Measurements from ENCODE around the gene FDX2.
"Not testable (repeated sequence)": the region's sequence is repeated elsewhere in the genome, so short reads cannot be mapped to it uniquely, and the experiment has no call there.

Gene FDX2

GRCh38 chr19:10288662-10289166 is 27.1 kb downstream of the FDX2 start:
- Histone ChIP-seq H3K4me3 (ENCODE audit: extremely low read depth, insufficient read depth, low read length, poor library complexity, severe bottlenecking) (peak overlapping the region; percentile 24), H3K27ac (ENCODE audit: low read depth, low read length, severe bottlenecking) (no peak overlapping the region), H3K9me3 (ENCODE audit: control insufficient read depth, low read length) (no peaks in the 10 kb centered on the region), H3K36me3 (ENCODE audit: control insufficient read depth, insufficient read depth, low read length) (no peaks in the 10 kb centered on the region), H3K4me1 (ENCODE audit: control insufficient read depth, insufficient read depth, low read length, poor library complexity, severe bottlenecking) (peaks cover 14% of the 10 kb centered on the region)
- WGBS, 2 experiments (ENCODE audit: insufficient coverage in 2 of 2) = 3 to 6% methylated on average over 13 to 16 of the region's 23 CpGs

- H3K9me3 ChIP-seq (ENCODE audit: control insufficient read depth, low read length) = no peaks in the 10 kb centered on the region
- H3K36me3 ChIP-seq (ENCODE audit: control insufficient read depth, insufficient read depth, low read length) = no peaks in the 10 kb centered on the region
- 9% methylated on average over 49 to 51 of the region's 59 CpGs for WGBS, 2 experiments (ENCODE audit: insufficient coverage in 2 of 2)
- peak within 1 kb of the TSS; percentile 24 for H3K4me3 ChIP-seq (ENCODE audit: extremely low read depth, insufficient read depth, low read length, poor library complexity, severe bottlenecking)
- no peak within 1 kb of the TSS for H3K27ac ChIP-seq (ENCODE audit: low read depth, low read length, severe bottlenecking)
- peaks cover 14% of the 10 kb centered on the region for H3K4me1 ChIP-seq (ENCODE audit: control insufficient read depth, insufficient read depth, low read length, poor library complexity, severe bottlenecking)
Observed at GRCh38 chr19:10286803-10287737, 28.7 kb downstream of the FDX2 start, which contains the start of gene ICAM4. Gene ICAM4, plus strand, starts transcription at chr19:10286955. Its CDS starts 58 bp downstream, at chr19:10287013.

- WGBS, 2 experiments (ENCODE audit: insufficient coverage in 2 of 2) = 88 to 100% methylated on average over 1 to 3 of the region's 4 CpGs
- Histone ChIP-seq H3K9me3 (ENCODE audit: control insufficient read depth, low read length) (no peaks in the 10 kb centered on the region), H3K27ac (ENCODE audit: low read depth, low read length, severe bottlenecking) (no peak overlapping the region), H3K4me3 (ENCODE audit: extremely low read depth, insufficient read depth, low read length, poor library complexity, severe bottlenecking) (no peak overlapping the region), H3K36me3 (ENCODE audit: control insufficient read depth, insufficient read depth, low read length) (no peaks in the 10 kb centered on the region), H3K4me1 (ENCODE audit: control insufficient read depth, insufficient read depth, low read length, poor library complexity, severe bottlenecking) (peaks cover 2% of the 10 kb centered on the region)
Observed at GRCh38 chr19:10285393-10285792, 30.4 kb downstream of the FDX2 start.

- Histone ChIP-seq H3K9me3 (ENCODE audit: control insufficient read depth, low read length) (no peaks in the 10 kb centered on the region), H3K4me3 (ENCODE audit: extremely low read depth, insufficient read depth, low read length, poor library complexity, severe bottlenecking) (no peak overlapping the region), H3K27ac (ENCODE audit: low read depth, low read length, severe bottlenecking) (no peak overlapping the region), H3K36me3 (ENCODE audit: control insufficient read depth, insufficient read depth, low read length) (no peaks in the 10 kb centered on the region), H3K4me1 (ENCODE audit: control insufficient read depth, insufficient read depth, low read length, poor library complexity, severe bottlenecking) (no peaks in the 10 kb centered on the region)
- 96 to 99% methylated on average over 13 of the region's 13 CpGs for WGBS, 2 experiments (ENCODE audit: insufficient coverage in 2 of 2)
Observed at GRCh38 chr19:10284960-10285278, 30.9 kb downstream of the FDX2 start.

- Histone ChIP-seq H3K36me3 (ENCODE audit: control insufficient read depth, insufficient read depth, low read length) (no peaks in the 10 kb centered on the region), H3K9me3 (ENCODE audit: control insufficient read depth, low read length) (no peaks in the 10 kb centered on the region), H3K27ac (ENCODE audit: low read depth, low read length, severe bottlenecking) (no peak overlapping the region), H3K4me1 (ENCODE audit: control insufficient read depth, insufficient read depth, low read length, poor library complexity, severe bottlenecking) (no peaks in the 10 kb centered on the region), H3K4me3 (ENCODE audit: extremely low read depth, insufficient read depth, low read length, poor library complexity, severe bottlenecking) (no peak overlapping the region)
- 95% methylated on average over 30 to 32 of the region's 34 CpGs for WGBS, 2 experiments (ENCODE audit: insufficient coverage in 2 of 2)
Observed at GRCh38 chr19:10284065-10284959, 31.5 kb downstream of the FDX2 start.

- Histone ChIP-seq H3K27ac (ENCODE audit: low read depth, low read length, severe bottlenecking) (no peak overlapping the region), H3K36me3 (ENCODE audit: control insufficient read depth, insufficient read depth, low read length) (no peaks in the 10 kb centered on the region), H3K4me3 (ENCODE audit: extremely low read depth, insufficient read depth, low read length, poor library complexity, severe bottlenecking) (no peak overlapping the region), H3K4me1 (ENCODE audit: control insufficient read depth, insufficient read depth, low read length, poor library complexity, severe bottlenecking) (no peaks in the 10 kb centered on the region), H3K9me3 (ENCODE audit: control insufficient read depth, low read length) (no peaks in the 10 kb centered on the region)
- WGBS, 2 experiments (ENCODE audit: insufficient coverage in 2 of 2) = 78 to 87% methylated on average over 17 to 19 of the region's 23 CpGs
Observed at GRCh38 chr19:10283301-10284064, 32.3 kb downstream of the FDX2 start.

- 81 to 98% methylated on average over 4 to 5 of the region's 5 CpGs for WGBS, 2 experiments (ENCODE audit: insufficient coverage in 2 of 2)
- H3K36me3 ChIP-seq (ENCODE audit: control insufficient read depth, insufficient read depth, low read length); H3K27ac ChIP-seq (ENCODE audit: low read depth, low read length, severe bottlenecking): not testable (repeated sequence)
Observed at GRCh38 chr19:10282043-10282442, 33.8 kb downstream of the FDX2 start.

GRCh38 chr19:10279737-10280442 is 35.9 kb downstream of the FDX2 start:
- 91 to 94% methylated on average over 4 to 5 of the region's 5 CpGs for WGBS, 2 experiments (ENCODE audit: insufficient coverage in 2 of 2)
- no peaks in the 10 kb centered on the region for H3K36me3 ChIP-seq (ENCODE audit: control insufficient read depth, insufficient read depth, low read length)
- no peaks in the 10 kb centered on the region for H3K9me3 ChIP-seq (ENCODE audit: control insufficient read depth, low read length)
- no peak overlapping the region for H3K27ac ChIP-seq (ENCODE audit: low read depth, low read length, severe bottlenecking)
- H3K4me3 ChIP-seq (ENCODE audit: extremely low read depth, insufficient read depth, low read length, poor library complexity, severe bottlenecking) = no peak overlapping the region
- no peaks in the 10 kb centered on the region for H3K4me1 ChIP-seq (ENCODE audit: control insufficient read depth, insufficient read depth, low read length, poor library complexity, severe bottlenecking)

More at GRCh38 chr19:10282043-10282442, 33.8 kb downstream of the FDX2 start:
- H3K4me3 ChIP-seq (ENCODE audit: extremely low read depth, insufficient read depth, low read length, poor library complexity, severe bottlenecking); H3K4me1 ChIP-seq (ENCODE audit: control insufficient read depth, insufficient read depth, low read length, poor library complexity, severe bottlenecking); H3K9me3 ChIP-seq (ENCODE audit: control insufficient read depth, low read length): not testable (repeated sequence)

- Histone ChIP-seq H3K9me3 (ENCODE audit: control insufficient read depth, low read length) (no peaks in the 10 kb centered on the region), H3K36me3 (ENCODE audit: control insufficient read depth, insufficient read depth, low read length) (no peaks in the 10 kb centered on the region), H3K27ac (ENCODE audit: low read depth, low read length, severe bottlenecking) (no peak overlapping the region), H3K4me1 (ENCODE audit: control insufficient read depth, insufficient read depth, low read length, poor library complexity, severe bottlenecking) (no peaks in the 10 kb centered on the region), H3K4me3 (ENCODE audit: extremely low read depth, insufficient read depth, low read length, poor library complexity, severe bottlenecking) (no peak overlapping the region)
- WGBS, 2 experiments (ENCODE audit: insufficient coverage in 2 of 2) = 92 to 100% methylated on average over 1 of the region's 1 CpG
Observed at GRCh38 chr19:10278935-10279334, 36.9 kb downstream of the FDX2 start.
